GM12874 (cell line): Measurements from ENCODE around the gene ZSCAN21.
A peak's percentile ranks its signal among the peaks of the same experiment; 100 is the strongest.

Source experiments
- CTCF ChIP-seq: IDR thresholded peaks from 2 replicates; pipeline ENCODE4 v1.5.1; 2011; ENCODE audit warnings: low read depth, mild to moderate bottlenecking, control low read depth, low read length, moderate library complexity; ENCODE audit not compliant: insufficient read depth

ZSCAN21 gene

GRCh38 chr7:100081535-100082102, 32.0 kb downstream of the ZSCAN21 start, which contains the start of gene ZNF3:
ZNF3 (minus strand) TSS chr7:100081723; CDS start chr7:100077357, 4,366 bp downstream.
- peak; percentile 94 for TF ChIP-seq CTCF

- no peak for TF ChIP-seq CTCF
Measured at GRCh38 chr7:100082978-100083377, 33.4 kb downstream of the ZSCAN21 start.

- TF ChIP-seq CTCF, result no peak
Measured at GRCh38 chr7:100085515-100085914, 35.9 kb downstream of the ZSCAN21 start.

GRCh38 chr7:100087055-100087750, 37.6 kb downstream of the ZSCAN21 start:
- no peak for TF ChIP-seq CTCF

- TF ChIP-seq CTCF, result no peak
Measured at GRCh38 chr7:100088095-100088620, 38.6 kb downstream of the ZSCAN21 start.

- TF ChIP-seq CTCF, result no peak
Measured at GRCh38 chr7:100088621-100089457, 39.3 kb downstream of the ZSCAN21 start, which contains the start of gene COPS6. COPS6 (plus strand) TSS chr7:100088969; CDS start chr7:100088991, 22 bp downstream.

- no peak for TF ChIP-seq CTCF
Measured at GRCh38 chr7:100089458-100090196, 40.1 kb downstream of the ZSCAN21 start.
